Measurements from ENCODE around the gene COL13A1.

COL13A1 gene

GRCh38 chr10:69904533-69904932 is 102.8 kb downstream of the COL13A1 start:
- H3K36me3 ChIP-seq (ENCODE audit: control insufficient read depth, insufficient read depth, low read length) = no peaks in the 10 kb centered on the region
- H3K9me3 ChIP-seq (ENCODE audit: control insufficient read depth, insufficient read depth, low read length) = no peaks in the 10 kb centered on the region
- peaks cover 4% of the 10 kb centered on the region for H3K4me1 ChIP-seq (ENCODE audit: control insufficient read depth, insufficient read depth, low read length)
- no CpG with 5 or more reads among the region's 5 CpGs for WGBS (ENCODE audit: insufficient coverage, insufficient read length)
- DNase-seq (ENCODE audit: low read depth, low spot score) = no peak
- H3K27ac ChIP-seq (ENCODE audit: low read length) = no peak overlapping the region
- H3K27me3 ChIP-seq (ENCODE audit: control insufficient read depth, insufficient read depth, low read length) = no peaks in the 10 kb centered on the region
- H3K4me3 ChIP-seq (ENCODE audit: low read length) = no peak overlapping the region

GRCh38 chr10:69906425-69906824 is 104.7 kb downstream of the COL13A1 start:
- Histone ChIP-seq H3K4me1 (ENCODE audit: control insufficient read depth, insufficient read depth, low read length) (peaks cover 4% of the 10 kb centered on the region), H3K27ac (ENCODE audit: low read length) (no peak overlapping the region), H3K27me3 (ENCODE audit: control insufficient read depth, insufficient read depth, low read length) (no peaks in the 10 kb centered on the region), H3K9me3 (ENCODE audit: control insufficient read depth, insufficient read depth, low read length) (no peaks in the 10 kb centered on the region), H3K36me3 (ENCODE audit: control insufficient read depth, insufficient read depth, low read length) (no peaks in the 10 kb centered on the region), H3K4me3 (ENCODE audit: low read length) (no peak overlapping the region)
- no CpG with 5 or more reads among the region's 4 CpGs for WGBS (ENCODE audit: insufficient coverage, insufficient read length)
- DNase-seq (ENCODE audit: low read depth, low spot score) = no peak

- WGBS (ENCODE audit: insufficient coverage, insufficient read length) = 100% methylated on average over 3 of the region's 4 CpGs
- H3K27ac ChIP-seq (ENCODE audit: low read length) = no peak overlapping the region
These were observed 105.8 kb downstream of the COL13A1 start for GRCh38 chr10:69907517-69907916.

GRCh38 chr10:69908124-69908523 is 106.4 kb downstream of the COL13A1 start:
- no peaks in the 10 kb centered on the region for H3K27me3 ChIP-seq (ENCODE audit: control insufficient read depth, insufficient read depth, low read length)
- no peaks in the 10 kb centered on the region for H3K36me3 ChIP-seq (ENCODE audit: control insufficient read depth, insufficient read depth, low read length)
- H3K9me3 ChIP-seq (ENCODE audit: control insufficient read depth, insufficient read depth, low read length) = no peaks in the 10 kb centered on the region
- H3K4me1 ChIP-seq (ENCODE audit: control insufficient read depth, insufficient read depth, low read length) = 0 out of 2 replicates have a peak, but pooled peaks cover 1% of the 10 kb centered on the region
- H3K27ac ChIP-seq (ENCODE audit: low read length) = no peak overlapping the region
- no peak overlapping the region for H3K4me3 ChIP-seq (ENCODE audit: low read length)
- no peak for DNase-seq (ENCODE audit: low read depth, low spot score)
- WGBS (ENCODE audit: insufficient coverage, insufficient read length) = no CpG with 5 or more reads among the region's 6 CpGs

More at GRCh38 chr10:69907517-69907916, 105.8 kb downstream of the COL13A1 start:
- Histone ChIP-seq H3K9me3 (ENCODE audit: control insufficient read depth, insufficient read depth, low read length) (no peaks in the 10 kb centered on the region), H3K36me3 (ENCODE audit: control insufficient read depth, insufficient read depth, low read length) (no peaks in the 10 kb centered on the region), H3K27me3 (ENCODE audit: control insufficient read depth, insufficient read depth, low read length) (no peaks in the 10 kb centered on the region), H3K4me3 (ENCODE audit: low read length) (no peak overlapping the region), H3K4me1 (ENCODE audit: control insufficient read depth, insufficient read depth, low read length) (0 out of 2 replicates have a peak, but pooled peaks cover 1% of the 10 kb centered on the region)
- no peak for DNase-seq (ENCODE audit: low read depth, low spot score)

- H3K27me3 ChIP-seq (ENCODE audit: control insufficient read depth, insufficient read depth, low read length) = no peaks in the 10 kb centered on the region
- H3K36me3 ChIP-seq (ENCODE audit: control insufficient read depth, insufficient read depth, low read length) = no peaks in the 10 kb centered on the region
- no peaks in the 10 kb centered on the region for H3K9me3 ChIP-seq (ENCODE audit: control insufficient read depth, insufficient read depth, low read length)
- H3K4me1 ChIP-seq (ENCODE audit: control insufficient read depth, insufficient read depth, low read length) = 0 out of 2 replicates have a peak, but pooled peaks cover 1% of the 10 kb centered on the region
- H3K4me3 ChIP-seq (ENCODE audit: low read length) = no peak overlapping the region
- no peak overlapping the region for H3K27ac ChIP-seq (ENCODE audit: low read length)
- no CpG with 5 or more reads among the region's 5 CpGs for WGBS (ENCODE audit: insufficient coverage, insufficient read length)
- no peak for DNase-seq (ENCODE audit: low read depth, low spot score)
These were observed 108.9 kb downstream of the COL13A1 start for GRCh38 chr10:69910561-69910960.

- WGBS (ENCODE audit: insufficient coverage, insufficient read length) = no CpG with 5 or more reads among the region's 18 CpGs
- Histone ChIP-seq H3K4me3 (ENCODE audit: low read length) (no peak overlapping the region), H3K27ac (ENCODE audit: low read length) (no peak overlapping the region), H3K36me3 (ENCODE audit: control insufficient read depth, insufficient read depth, low read length) (no peaks in the 10 kb centered on the region), H3K9me3 (ENCODE audit: control insufficient read depth, insufficient read depth, low read length) (no peaks in the 10 kb centered on the region), H3K27me3 (ENCODE audit: control insufficient read depth, insufficient read depth, low read length) (no peaks in the 10 kb centered on the region), H3K4me1 (ENCODE audit: control insufficient read depth, insufficient read depth, low read length) (0 out of 2 replicates have a peak, but pooled peaks cover 1% of the 10 kb centered on the region)
- no peak for DNase-seq (ENCODE audit: low read depth, low spot score)
These were observed 110.2 kb downstream of the COL13A1 start for GRCh38 chr10:69911613-69912528.

GRCh38 chr10:69912589-69912988 is 110.9 kb downstream of the COL13A1 start:
- Histone ChIP-seq H3K27ac (ENCODE audit: low read length) (no peak overlapping the region), H3K4me1 (ENCODE audit: control insufficient read depth, insufficient read depth, low read length) (0 out of 2 replicates have a peak, but pooled peaks cover 1% of the 10 kb centered on the region), H3K27me3 (ENCODE audit: control insufficient read depth, insufficient read depth, low read length) (no peaks in the 10 kb centered on the region), H3K4me3 (ENCODE audit: low read length) (no peak overlapping the region), H3K9me3 (ENCODE audit: control insufficient read depth, insufficient read depth, low read length) (no peaks in the 10 kb centered on the region), H3K36me3 (ENCODE audit: control insufficient read depth, insufficient read depth, low read length) (no peaks in the 10 kb centered on the region)
- no peak for DNase-seq (ENCODE audit: low read depth, low spot score)
- WGBS (ENCODE audit: insufficient coverage, insufficient read length) = no CpG with 5 or more reads among the region's 4 CpGs

GRCh38 chr10:69913606-69914382 is 112.1 kb downstream of the COL13A1 start:
- Histone ChIP-seq H3K27ac (ENCODE audit: low read length) (no peak overlapping the region), H3K36me3 (ENCODE audit: control insufficient read depth, insufficient read depth, low read length) (no peaks in the 10 kb centered on the region), H3K4me1 (ENCODE audit: control insufficient read depth, insufficient read depth, low read length) (peaks cover 2% of the 10 kb centered on the region), H3K4me3 (ENCODE audit: low read length) (no peak overlapping the region), H3K27me3 (ENCODE audit: control insufficient read depth, insufficient read depth, low read length) (no peaks in the 10 kb centered on the region), H3K9me3 (ENCODE audit: control insufficient read depth, insufficient read depth, low read length) (no peaks in the 10 kb centered on the region)
- no peak for DNase-seq (ENCODE audit: low read depth, low spot score)
- no CpG with 5 or more reads among the region's 13 CpGs for WGBS (ENCODE audit: insufficient coverage, insufficient read length)

GRCh38 chr10:69914398-69915214 is 112.9 kb downstream of the COL13A1 start:
- Histone ChIP-seq H3K9me3 (ENCODE audit: control insufficient read depth, insufficient read depth, low read length) (no peaks in the 10 kb centered on the region), H3K27me3 (ENCODE audit: control insufficient read depth, insufficient read depth, low read length) (no peaks in the 10 kb centered on the region), H3K4me1 (ENCODE audit: control insufficient read depth, insufficient read depth, low read length) (peaks cover 2% of the 10 kb centered on the region), H3K27ac (ENCODE audit: low read length) (no peak overlapping the region), H3K36me3 (ENCODE audit: control insufficient read depth, insufficient read depth, low read length) (no peaks in the 10 kb centered on the region), H3K4me3 (ENCODE audit: low read length) (no peak overlapping the region)
- peak; percentile 68 for DNase-seq (ENCODE audit: low read depth, low spot score)
- no CpG with 5 or more reads among the region's 13 CpGs for WGBS (ENCODE audit: insufficient coverage, insufficient read length)

- WGBS (ENCODE audit: insufficient coverage, insufficient read length) = no CpG with 5 or more reads among the region's 3 CpGs
- Histone ChIP-seq H3K27me3 (ENCODE audit: control insufficient read depth, insufficient read depth, low read length) (no peaks in the 10 kb centered on the region), H3K4me3 (ENCODE audit: low read length) (no peak overlapping the region), H3K27ac (ENCODE audit: low read length) (no peak overlapping the region), H3K9me3 (ENCODE audit: control insufficient read depth, insufficient read depth, low read length) (no peaks in the 10 kb centered on the region), H3K4me1 (ENCODE audit: control insufficient read depth, insufficient read depth, low read length) (peaks cover 2% of the 10 kb centered on the region), H3K36me3 (ENCODE audit: control insufficient read depth, insufficient read depth, low read length) (no peaks in the 10 kb centered on the region)
- no peak for DNase-seq (ENCODE audit: low read depth, low spot score)
These were observed 113.5 kb downstream of the COL13A1 start for GRCh38 chr10:69915215-69915560.

Data from iPS DF 6.9 (cell line).